ENCODE measurements around the gene MORN3. TPM values are rescaled to one million over a fixed set of nuclear protein-coding genes. Genes with fewer than 3 reads are reported as not detected.
"Not testable (repeated sequence)": the region's sequence is repeated elsewhere in the genome, so short reads cannot be mapped to it uniquely, and the experiment has no call there.

Gene MORN3
- total RNA-seq, 4 donors from 2014 or later = 1.5 to 4.5 (median 2.6) TPM

DNA sequence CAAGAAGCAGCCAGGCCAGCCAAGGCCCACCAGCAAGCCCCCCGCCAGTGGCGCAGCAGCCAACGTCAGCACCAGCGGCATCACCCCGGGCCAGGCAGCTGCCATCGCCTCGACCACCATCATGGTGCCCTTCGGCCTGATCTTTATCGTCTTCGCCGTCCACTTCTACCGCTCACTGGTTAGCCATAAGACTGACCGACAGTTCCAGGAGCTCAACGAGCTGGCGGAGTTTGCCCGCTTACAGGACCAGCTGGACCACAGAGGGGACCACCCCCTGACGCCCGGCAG is 28.2 kb downstream of the MORN3 start:
- no peaks in the 10 kb centered on the region for H3K27me3 ChIP-seq
- H3K27ac ChIP-seq = no peak overlapping the region
- H3K36me3 ChIP-seq = peaks cover 24% of the 10 kb centered on the region
- peaks cover 10% of the 10 kb centered on the region for H3K4me1 ChIP-seq
- no peak for TF ChIP-seq EP300 (IDR thresholded peaks at IDR 0.05)
- TF ChIP-seq POLR2A (IDR thresholded peaks at IDR 0.05) = no peak
- TF ChIP-seq, protein P1, sequence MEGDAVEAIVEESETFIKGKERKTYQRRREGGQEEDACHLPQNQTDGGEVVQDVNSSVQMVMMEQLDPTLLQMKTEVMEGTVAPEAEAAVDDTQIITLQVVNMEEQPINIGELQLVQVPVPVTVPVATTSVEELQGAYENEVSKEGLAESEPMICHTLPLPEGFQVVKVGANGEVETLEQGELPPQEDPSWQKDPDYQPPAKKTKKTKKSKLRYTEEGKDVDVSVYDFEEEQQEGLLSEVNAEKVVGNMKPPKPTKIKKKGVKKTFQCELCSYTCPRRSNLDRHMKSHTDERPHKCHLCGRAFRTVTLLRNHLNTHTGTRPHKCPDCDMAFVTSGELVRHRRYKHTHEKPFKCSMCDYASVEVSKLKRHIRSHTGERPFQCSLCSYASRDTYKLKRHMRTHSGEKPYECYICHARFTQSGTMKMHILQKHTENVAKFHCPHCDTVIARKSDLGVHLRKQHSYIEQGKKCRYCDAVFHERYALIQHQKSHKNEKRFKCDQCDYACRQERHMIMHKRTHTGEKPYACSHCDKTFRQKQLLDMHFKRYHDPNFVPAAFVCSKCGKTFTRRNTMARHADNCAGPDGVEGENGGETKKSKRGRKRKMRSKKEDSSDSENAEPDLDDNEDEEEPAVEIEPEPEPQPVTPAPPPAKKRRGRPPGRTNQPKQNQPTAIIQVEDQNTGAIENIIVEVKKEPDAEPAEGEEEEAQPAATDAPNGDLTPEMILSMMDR (IDR thresholded peaks at IDR 0.05) = no peak
- TF ChIP-seq POLR2AphosphoS5 (IDR thresholded peaks at IDR 0.05) = no peak
- H3K9me3 ChIP-seq = no peaks in the 10 kb centered on the region
- H3K4me3 ChIP-seq = no peak overlapping the region
- 89% methylated on average over 18 of the region's 18 CpGs for WGBS
- no peak for DNase-seq (ENCODE audit: low spot score in 2 of 2)

DNA sequence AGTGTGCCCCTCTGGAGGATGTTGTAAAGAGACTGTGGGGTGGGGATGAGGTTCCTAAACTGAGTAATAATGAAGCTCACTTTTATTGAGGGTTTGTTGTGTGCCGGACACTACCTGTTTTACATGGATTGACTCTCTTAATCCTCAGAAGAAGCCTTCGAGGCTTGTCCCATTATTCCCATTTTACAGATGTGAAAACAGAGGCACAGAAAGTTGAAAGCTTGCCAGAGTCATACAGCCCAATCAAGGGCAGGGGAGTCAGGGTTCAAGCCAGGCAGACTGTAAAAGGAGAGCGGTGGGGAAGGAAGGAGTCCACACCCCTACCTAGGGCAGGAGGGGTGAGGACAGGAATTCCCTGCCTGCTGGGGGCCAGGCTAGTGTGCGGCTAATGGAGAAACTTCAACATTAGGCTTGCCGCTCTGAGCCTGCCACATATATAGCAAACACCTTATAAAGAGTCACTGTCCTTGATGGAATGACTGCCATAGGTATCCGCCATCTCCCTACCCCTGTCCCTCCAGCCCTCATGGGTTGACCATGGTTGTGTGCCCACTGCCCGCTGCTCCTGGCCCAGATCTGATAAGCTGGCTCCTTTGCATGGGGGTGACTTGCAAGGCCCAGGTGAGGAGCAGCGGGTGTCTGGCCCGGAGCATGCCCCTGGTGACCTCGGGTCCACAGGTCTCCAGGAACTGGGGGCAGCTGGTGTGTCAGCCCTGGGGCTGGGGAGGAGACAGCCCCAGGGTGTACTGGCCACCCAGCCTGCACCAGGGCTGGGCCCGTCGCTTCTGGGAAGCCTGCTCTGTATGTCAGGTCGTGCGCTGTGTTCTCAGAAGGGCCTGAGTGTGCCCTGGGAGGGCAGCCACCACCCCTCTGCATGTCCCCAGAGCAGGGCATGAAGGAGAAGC is 30.9 kb downstream of the MORN3 start:
- no peaks in the 10 kb centered on the region for H3K27me3 ChIP-seq
- no peak for TF ChIP-seq POLR2AphosphoS5 (IDR thresholded peaks at IDR 0.05)
- TF ChIP-seq, protein P1 (IDR thresholded peaks at IDR 0.05) = no peak
- TF ChIP-seq POLR2A (IDR thresholded peaks at IDR 0.05) = no peak
- 77% methylated on average over 13 of the region's 14 CpGs for WGBS
- peaks cover 19% of the 10 kb centered on the region for H3K4me1 ChIP-seq
- peaks cover 20% of the 10 kb centered on the region for H3K36me3 ChIP-seq
- DNase-seq (ENCODE audit: low spot score in 2 of 2) = no peak
- no peak overlapping the region for H3K4me3 ChIP-seq
- H3K9me3 ChIP-seq = no peaks in the 10 kb centered on the region
- H3K27ac ChIP-seq = no peak overlapping the region

DNA sequence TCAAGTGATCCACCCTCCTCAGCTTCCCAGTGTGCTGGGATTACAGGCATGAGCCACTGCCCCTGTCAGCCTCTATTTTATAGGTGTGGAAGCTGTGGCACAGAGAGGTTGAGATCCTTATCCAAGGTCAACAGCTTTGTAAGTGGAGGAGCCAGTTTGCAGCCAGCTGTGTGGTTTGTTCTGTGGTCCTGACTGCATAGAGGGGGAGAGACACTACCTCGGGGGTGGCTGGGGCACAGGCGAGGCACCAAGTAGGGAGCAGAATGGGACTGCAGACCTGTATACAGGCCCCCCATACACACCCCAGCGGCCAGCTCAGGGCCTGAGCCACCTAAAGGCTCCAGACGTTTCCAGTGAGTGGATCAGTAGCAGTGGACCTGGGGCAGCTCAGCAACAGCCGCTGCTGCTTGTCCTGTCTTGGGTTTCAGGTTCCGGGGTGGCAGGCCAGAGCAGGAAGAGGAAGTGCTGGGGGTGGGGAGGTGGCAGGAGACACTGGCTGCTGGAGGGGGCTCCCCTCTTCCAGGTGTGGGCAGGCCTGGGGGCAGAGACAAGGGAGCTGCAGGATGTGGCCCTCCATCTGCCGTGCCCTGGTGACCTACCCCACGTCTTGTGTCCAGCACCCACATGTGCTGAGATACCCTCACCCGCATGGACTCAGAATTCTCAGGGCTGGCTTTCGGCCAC is 32.1 kb downstream of the MORN3 start:
- H3K27ac ChIP-seq = peak overlapping the region; percentile 49
- peaks cover 29% of the 10 kb centered on the region for H3K4me1 ChIP-seq
- peak in 1 of 2 donors; percentile 64 for DNase-seq (ENCODE audit: low spot score in 2 of 2)
- 46% methylated on average over 7 of the region's 10 CpGs for WGBS
- H3K27me3 ChIP-seq = no peaks in the 10 kb centered on the region
- H3K9me3 ChIP-seq = no peaks in the 10 kb centered on the region
- no peak overlapping the region for H3K4me3 ChIP-seq
- H3K36me3 ChIP-seq = peaks cover 17% of the 10 kb centered on the region
- TF ChIP-seq POLR2AphosphoS5 (IDR thresholded peaks at IDR 0.05) (no peak), POLR2A (IDR thresholded peaks at IDR 0.05) (no peak)
- TF ChIP-seq, protein P1 (IDR thresholded peaks at IDR 0.05) = no peak

DNA sequence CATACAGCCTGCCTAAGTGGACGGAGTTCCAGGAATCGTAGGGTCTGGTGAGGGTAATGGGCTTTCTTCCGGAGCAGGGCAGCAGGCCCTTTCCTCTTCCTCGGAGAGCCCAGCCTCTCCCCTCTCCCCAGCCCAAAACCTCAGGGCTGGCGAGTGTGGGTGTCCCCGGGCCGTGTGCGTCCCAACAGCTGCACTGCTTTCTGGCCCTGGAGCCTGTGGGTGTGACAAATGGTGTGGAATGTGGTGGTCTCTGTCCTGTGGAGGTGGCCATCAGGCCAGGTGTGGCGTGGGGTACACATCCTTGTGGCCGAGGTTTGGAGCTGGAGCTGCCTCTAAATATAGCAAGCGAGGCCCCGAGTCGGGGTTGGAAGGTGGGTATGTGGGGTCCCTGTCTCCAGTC is 34.6 kb downstream of the MORN3 start:
- Histone ChIP-seq H3K4me1 (peaks cover 52% of the 10 kb centered on the region), H3K4me3 (no peak overlapping the region), H3K36me3 (no peaks in the 10 kb centered on the region), H3K9me3 (no peaks in the 10 kb centered on the region), H3K27ac (peak overlapping the region; percentile 82), H3K27me3 (no peaks in the 10 kb centered on the region)
- WGBS = 63% methylated on average over 8 of the region's 13 CpGs
- DNase-seq (ENCODE audit: low spot score in 2 of 2) = no peak
- TF ChIP-seq EP300 (IDR thresholded peaks at IDR 0.05) = no peak
- no peak for TF ChIP-seq POLR2AphosphoS5 (IDR thresholded peaks at IDR 0.05)
- no peak for TF ChIP-seq POLR2A (IDR thresholded peaks at IDR 0.05)
- TF ChIP-seq, protein P1 (IDR thresholded peaks at IDR 0.05) = no peak

DNA sequence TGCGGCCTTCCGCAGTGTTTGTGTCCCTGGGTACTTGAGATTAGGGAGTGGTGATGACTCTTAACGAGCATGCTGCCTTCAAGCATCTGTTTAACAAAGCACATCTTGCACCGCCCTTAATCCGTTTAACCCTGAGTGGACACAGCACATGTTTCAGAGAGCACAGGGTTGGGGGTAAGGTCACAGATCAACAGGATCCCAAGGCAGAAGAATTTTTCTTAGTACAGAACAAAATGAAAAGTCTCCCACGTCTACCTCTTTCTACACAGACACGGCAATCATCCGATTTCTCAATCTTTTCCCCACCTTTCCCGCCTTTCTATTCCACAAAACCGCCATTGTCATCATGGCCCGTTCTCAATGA is 35.6 kb downstream of the MORN3 start:
- not testable (repeated sequence) for H3K27me3 ChIP-seq; H3K4me3 ChIP-seq; H3K36me3 ChIP-seq; DNase-seq (ENCODE audit: low spot score in 2 of 2); H3K9me3 ChIP-seq
- WGBS = 78% methylated on average over 6 of the region's 11 CpGs
- peak overlapping the region; percentile 59 for H3K27ac ChIP-seq
- peaks cover 62% of the 10 kb centered on the region for H3K4me1 ChIP-seq

Data from suprapubic skin (tissue), 4 donors.